Adipose tissue (tissue), 3 donors: ENCODE data around the gene PRPF40B. TPM values are rescaled to one million over a fixed set of nuclear protein-coding genes. Genes with fewer than 3 reads are reported as not detected.

Experiments used
- H3K27ac ChIP-seq: one replicate; pipeline ENCODE4 v1.5.1; 2013; ENCODE audit warnings: low read depth, low read length
- WGBS, 3 donors: extraction: QIAGEN DNeasy Blood & Tissue Kit; methylation state at CpG; one replicate each; pipeline ENCODE4 v1.1.7; 2013; 5-methylcytosine and 5-hydroxymethylcytosine counted together
- polyA plus RNA-seq, 3 donors: library from polyadenylated mRNA; stranded (reverse); fragments of 200-250 nt; gene quantifications; one replicate each; pipeline ENCODE4 v1.2.3, GENCODE V29; 2013
- donor health status: healthy with polysubstance abuse.
- donor health status: Bipolar disorder and iron deficiency.
- donor health status: healthy.

PRPF40B gene
- polyA plus RNA-seq, 3 donors, result 10.1 to 13.4 (median 10.6) TPM

DNA sequence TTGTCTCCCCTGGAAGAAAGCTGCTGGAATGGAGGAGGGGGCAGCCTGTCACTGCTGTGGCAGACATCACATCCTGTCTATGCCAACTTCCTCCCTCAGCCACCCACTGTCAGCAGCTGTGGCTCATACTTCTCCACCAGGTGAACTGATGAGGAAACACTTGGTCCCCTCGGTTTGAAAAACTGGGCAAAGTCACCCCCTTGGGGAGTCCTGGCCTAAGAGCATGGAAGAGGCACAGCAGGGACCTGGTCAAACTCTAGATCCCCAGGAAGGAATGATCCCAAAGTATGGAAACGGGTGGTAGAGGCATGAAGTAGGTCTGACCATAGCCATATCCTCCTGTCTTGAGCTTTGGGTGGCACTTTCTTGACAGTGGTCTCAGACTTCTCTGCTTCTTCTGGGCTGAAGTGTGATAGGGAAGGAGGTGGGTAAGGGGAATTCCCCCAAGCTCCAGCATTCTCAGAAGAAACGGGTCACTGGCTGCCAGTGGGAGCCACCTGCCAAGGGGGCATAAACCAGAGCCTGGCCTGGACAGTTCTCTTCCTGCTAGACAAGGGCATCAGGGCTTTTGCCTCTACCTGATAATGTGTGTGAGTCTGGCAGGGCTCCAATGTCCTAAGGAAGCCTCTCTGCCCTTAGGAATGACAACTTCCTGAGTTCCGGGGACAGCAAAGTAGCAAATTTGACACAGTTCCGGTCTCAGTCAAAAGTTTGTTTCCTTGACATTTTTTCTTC, 47.8 kb downstream of the PRPF40B start:
- 38 to 72% (median 47%) methylated on average over 5 of the region's 5 CpGs for WGBS, 3 donors
- no peak overlapping the region for H3K27ac ChIP-seq

- 41 to 58% (median 44%) methylated on average over 5 of the region's 5 CpGs for WGBS, 3 donors
- H3K27ac ChIP-seq, result peak overlapping the region; percentile 11
These were observed 49.2 kb downstream of the PRPF40B start for GRCh38 chr12:49672301-49673217.

- peak overlapping the region; percentile 71 for H3K27ac ChIP-seq
- WGBS, 3 donors, result 11 to 32% (median 28%) methylated on average over 13 of the region's 13 CpGs
These were observed 50.3 kb downstream of the PRPF40B start for GRCh38 chr12:49673446-49674317.

GRCh38 chr12:49674318-49674981, 51.1 kb downstream of the PRPF40B start:
- 31 to 71% (median 34%) methylated on average over 4 of the region's 4 CpGs for WGBS, 3 donors
- H3K27ac ChIP-seq, result peak overlapping the region; percentile 71

DNA sequence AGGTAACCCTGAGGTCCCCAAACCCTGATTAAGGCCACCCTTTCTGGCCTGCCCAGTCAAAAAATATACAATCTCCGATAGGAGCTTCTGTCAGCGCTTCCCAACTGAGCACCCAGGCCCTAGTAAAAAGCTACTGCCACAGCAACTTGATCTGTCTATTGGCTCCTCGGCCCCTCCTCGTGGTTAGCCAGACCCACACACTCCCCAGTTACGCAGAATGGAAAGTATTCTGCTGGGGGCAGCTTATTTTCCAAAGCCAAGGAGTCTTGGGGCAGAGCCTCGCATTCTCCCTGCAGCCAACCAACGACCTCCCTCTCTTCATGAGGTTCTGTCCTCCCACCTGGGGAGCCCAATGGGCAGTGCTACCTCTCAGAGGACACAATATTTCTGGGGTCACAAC, 51.8 kb downstream of the PRPF40B start:
- no peak overlapping the region for H3K27ac ChIP-seq
- WGBS, 3 donors, result 76 to 84% (median 80%) methylated on average over 7 of the region's 7 CpGs

GRCh38 chr12:49678711-49679110, 55.4 kb downstream of the PRPF40B start:
- 78 to 90% (median 87%) methylated on average over 3 of the region's 3 CpGs for WGBS, 3 donors
- no peak overlapping the region for H3K27ac ChIP-seq

DNA sequence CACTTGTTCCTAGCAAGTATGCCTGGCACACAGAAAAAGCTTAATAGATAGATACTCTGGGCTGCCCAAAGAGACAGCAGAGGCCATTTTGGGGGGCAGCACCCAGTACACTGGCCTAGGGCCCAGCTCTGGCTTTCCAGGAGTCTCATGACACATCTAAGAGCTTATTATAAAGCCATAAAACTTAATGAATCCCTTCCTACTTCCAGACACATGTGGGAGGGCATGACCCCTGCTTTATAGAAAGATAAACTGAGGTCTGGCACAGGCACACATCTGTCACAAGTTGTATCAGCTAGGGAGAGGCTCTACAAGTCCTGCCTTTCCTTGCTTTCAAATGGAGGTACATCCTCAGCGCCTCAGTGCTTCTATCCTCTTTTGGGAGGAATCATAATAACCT, 56.7 kb downstream of the PRPF40B start:
- no peak overlapping the region for H3K27ac ChIP-seq
- WGBS, 3 donors, result 82 to 95% (median 90%) methylated on average over 1 of the region's 1 CpG

DNA sequence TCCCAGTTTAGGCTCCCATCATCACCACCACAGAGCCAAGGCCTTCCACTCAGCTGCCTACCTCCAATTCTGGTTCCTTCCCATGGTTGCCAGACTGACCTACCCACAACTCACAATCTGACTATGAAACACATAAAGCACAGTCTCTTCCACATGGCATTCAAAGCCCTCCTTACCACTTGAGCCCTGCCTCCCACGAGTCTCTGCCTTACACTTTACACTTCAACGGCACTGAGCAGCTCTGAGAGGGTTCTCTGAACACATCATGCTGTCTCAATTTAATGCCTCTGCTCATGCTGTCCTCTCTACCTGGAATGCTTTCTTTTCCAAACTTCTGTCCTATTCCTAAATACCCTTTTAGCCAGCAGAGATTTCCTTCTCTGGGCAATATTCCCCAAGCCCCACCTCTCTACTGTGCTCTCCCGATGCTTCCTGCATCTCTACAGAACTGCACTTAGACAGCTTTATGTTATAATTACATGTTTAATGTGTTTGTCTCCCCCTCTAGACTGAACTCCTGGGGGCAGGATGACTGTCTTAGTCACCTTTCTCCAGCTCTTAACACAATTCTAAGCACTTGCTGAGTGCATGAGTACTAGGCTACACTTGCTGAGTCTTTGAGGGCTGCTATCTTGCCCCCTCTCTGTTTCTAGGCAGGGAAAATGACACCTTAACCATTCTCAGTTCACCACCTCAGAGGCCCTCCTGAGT, 60.4 kb downstream of the PRPF40B start:
- WGBS, 3 donors, result 73 to 79% (median 77%) methylated on average over 3 of the region's 3 CpGs
- H3K27ac ChIP-seq, result no peak overlapping the region

DNA sequence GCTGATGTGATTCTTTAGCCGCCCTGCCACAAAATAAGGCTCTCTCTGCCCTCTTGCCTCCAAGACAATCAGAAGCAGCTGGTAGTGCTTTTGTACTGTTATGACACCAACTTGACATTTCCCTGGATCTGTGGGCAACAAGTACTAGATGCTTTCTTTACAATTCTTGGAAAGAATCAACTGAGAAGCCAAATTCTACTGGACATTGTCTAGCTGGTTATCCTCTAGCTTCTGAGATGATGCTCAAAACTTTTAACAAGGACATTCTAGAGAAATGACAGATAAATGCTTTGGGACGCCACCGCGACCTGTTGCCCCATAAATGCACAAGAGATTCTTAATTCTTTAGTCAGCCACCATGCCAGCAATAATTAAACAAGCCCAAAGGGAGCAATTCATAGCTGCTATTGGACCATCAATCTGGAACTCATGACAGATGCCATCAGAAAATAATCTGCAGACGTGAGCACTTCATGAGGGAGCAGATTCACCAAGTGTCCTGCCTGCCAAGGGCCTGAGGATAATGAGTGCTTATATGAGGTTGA, 61.0 kb downstream of the PRPF40B start:
- no peak overlapping the region for H3K27ac ChIP-seq
- WGBS, 3 donors, result 83 to 95% (median 89%) methylated on average over 5 of the region's 5 CpGs

- H3K27ac ChIP-seq, result no peak overlapping the region
- 98 to 100% (median 98%) methylated on average over 2 of the region's 2 CpGs for WGBS, 3 donors
These were observed 64.6 kb downstream of the PRPF40B start for GRCh38 chr12:49687941-49688340.

DNA sequence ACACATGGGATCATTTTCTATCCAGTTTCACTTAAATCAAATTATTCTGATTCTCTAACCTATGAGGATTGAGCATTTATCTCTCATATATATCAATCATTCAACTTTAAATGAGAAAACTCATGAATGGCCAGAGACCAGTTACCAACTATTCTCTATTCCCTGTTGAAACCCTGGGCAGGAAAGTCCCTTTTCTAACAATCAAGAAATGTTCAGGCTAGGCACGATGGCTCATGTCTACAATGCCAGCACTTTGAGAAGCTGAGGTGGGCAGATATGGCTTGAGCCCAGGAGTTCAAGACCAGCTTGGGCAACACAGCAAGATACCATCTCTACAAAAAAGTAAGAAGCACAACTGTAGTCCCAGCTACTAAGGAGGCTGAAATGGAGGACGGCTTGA, 65.9 kb downstream of the PRPF40B start:
- H3K27ac ChIP-seq, result no peak overlapping the region
- 75 to 85% (median 79%) methylated on average over 2 of the region's 2 CpGs for WGBS, 3 donors

DNA sequence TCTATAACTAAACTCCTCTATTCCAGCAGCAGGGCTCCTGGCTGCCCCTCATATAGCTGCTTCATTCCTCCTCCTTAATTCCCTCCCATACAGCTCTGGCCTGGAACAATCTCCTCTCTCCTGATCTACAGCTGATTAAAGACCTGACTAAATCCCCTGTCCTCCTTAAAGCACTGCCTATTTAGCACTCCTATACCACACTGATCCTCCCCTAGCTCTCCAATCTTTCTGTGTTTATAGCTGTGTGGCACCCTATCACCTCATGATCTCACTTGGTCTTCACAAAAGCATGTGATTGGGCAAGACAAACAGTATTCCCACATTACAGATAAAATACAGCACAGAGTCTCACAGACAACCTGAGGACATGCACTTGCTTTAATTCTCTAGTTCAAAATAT, 66.4 kb downstream of the PRPF40B start:
- H3K27ac ChIP-seq, result no peak overlapping the region

- no peak overlapping the region for H3K27ac ChIP-seq
- 61 to 76% (median 63%) methylated on average over 3 of the region's 3 CpGs for WGBS, 3 donors
These were observed 69.5 kb downstream of the PRPF40B start for GRCh38 chr12:49692851-49693250.

DNA sequence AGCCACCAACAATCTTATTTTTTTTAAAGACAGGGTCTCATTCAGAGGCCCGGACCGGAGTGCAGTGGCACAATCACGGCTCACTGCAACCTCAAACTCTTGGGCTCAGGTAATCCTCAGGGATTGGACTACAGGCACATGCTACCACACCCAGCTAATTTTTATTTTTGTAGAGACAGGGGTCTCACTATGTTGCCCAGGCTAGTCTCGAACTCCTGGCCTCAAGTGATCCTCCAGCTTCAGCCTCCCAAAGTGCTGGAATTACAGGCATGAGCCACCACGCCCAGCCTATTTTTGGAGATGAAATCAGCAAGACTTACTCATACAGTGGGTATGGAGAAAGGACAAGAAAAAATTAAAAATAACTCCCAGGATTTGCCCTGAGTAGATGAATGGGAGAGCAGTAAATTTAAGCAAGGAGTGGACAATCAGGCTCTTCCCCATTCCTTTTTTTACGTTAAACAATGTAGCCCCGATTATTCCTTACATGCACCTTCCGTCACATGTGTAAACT, 70.6 kb downstream of the PRPF40B start:
- H3K27ac ChIP-seq, result no peak overlapping the region
- WGBS, 3 donors, result 90 to 93% (median 91%) methylated on average over 8 of the region's 8 CpGs
